Measurements from ENCODE around the gene HCCS. TPM values are rescaled to one million over a fixed set of nuclear protein-coding genes. Genes with fewer than 3 reads are reported as not detected.

Gene HCCS
- total RNA-seq, 3 donors from 2014 or later (not counting 1 experiment from before 2014, with no cell fraction given): 6.4 to 9.0 (median 7.1) TPM

- no CpG with 5 or more reads among the region's 1 CpG for WGBS (ENCODE audit: insufficient coverage)
- H3K4me1 ChIP-seq (ENCODE audit: control insufficient read depth, insufficient read depth, low read length): no peaks in the 10 kb centered on the region
- no peak overlapping the region for H3K27ac ChIP-seq (ENCODE audit: low read length)
- Mint-ChIP-seq H3K4me3 (no peak overlapping the region), H3K4me1 (no peaks in the 10 kb centered on the region), H3K27me3 (ENCODE audit: low read depth in 2 of 2) (peaks cover 0 to 8% of the 10 kb centered on the region in 2 donors), H3K27ac (no peak overlapping the region), H3K9me3 (peaks cover 3 to 7% of the 10 kb centered on the region in 2 donors), H3K36me3 (peaks cover 8% of the 10 kb centered on the region)
- TF ChIP-seq CTCF (IDR thresholded peaks at IDR 0.05): no peak
- H3K9me3 ChIP-seq (ENCODE audit: control insufficient read depth, insufficient read depth, low read length): no peaks in the 10 kb centered on the region
- DNase-seq (no peak), ATAC-seq (no peak)
- no peak overlapping the region for H3K4me3 ChIP-seq (ENCODE audit: low read length)
- H3K27me3 ChIP-seq (ENCODE audit: control insufficient read depth, insufficient read depth, low read length): no peaks in the 10 kb centered on the region
- intact Hi-C loops (cut with micrococcal nuclease): no loop called here
- H3K36me3 ChIP-seq (ENCODE audit: control insufficient read depth, insufficient read depth, low read length): no peaks in the 10 kb centered on the region
Observed at GRCh38 chrX:11085305-11085704, 25.8 kb upstream of the HCCS start.

DNA sequence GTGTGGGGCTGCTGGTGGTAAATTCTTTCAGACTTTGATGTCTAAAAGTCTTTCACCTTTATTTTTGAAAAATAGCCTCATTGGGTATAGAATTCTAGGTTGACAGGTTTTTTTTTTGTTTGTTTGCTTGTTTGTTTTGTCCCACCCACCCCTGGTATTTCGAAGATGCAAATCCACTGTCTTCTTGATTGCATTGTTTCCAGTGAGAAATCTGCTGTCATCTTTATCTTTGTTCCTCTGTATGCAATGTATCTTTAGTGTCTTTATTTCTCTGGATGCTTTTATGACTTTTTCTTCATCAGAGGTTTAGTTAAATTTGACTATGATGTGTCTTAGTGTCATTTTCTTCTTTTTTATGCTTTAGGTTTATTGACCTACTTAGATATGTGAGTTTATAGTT, 21.3 kb upstream of the HCCS start:
- H3K27ac ChIP-seq (ENCODE audit: low read length): no peak overlapping the region
- no peaks in the 10 kb centered on the region for H3K36me3 ChIP-seq (ENCODE audit: control insufficient read depth, insufficient read depth, low read length)
- TF ChIP-seq CTCF (IDR thresholded peaks at IDR 0.05): no peak
- H3K27me3 ChIP-seq (ENCODE audit: control insufficient read depth, insufficient read depth, low read length): no peaks in the 10 kb centered on the region
- H3K4me1 ChIP-seq (ENCODE audit: control insufficient read depth, insufficient read depth, low read length): no peaks in the 10 kb centered on the region
- Mint-ChIP-seq H3K27ac (no peak overlapping the region), H3K9me3 (peaks cover 8% of the 10 kb centered on the region in 2 donors), H3K4me3 (no peak overlapping the region), H3K36me3 (peaks cover 15% of the 10 kb centered on the region), H3K27me3 (ENCODE audit: low read depth in 2 of 2) (peaks cover 0 to 16% of the 10 kb centered on the region in 2 donors), H3K4me1 (no peaks in the 10 kb centered on the region)
- intact Hi-C loops (cut with micrococcal nuclease): no loop called here
- ATAC-seq (no peak), DNase-seq (no peak)
- no peak overlapping the region for H3K4me3 ChIP-seq (ENCODE audit: low read length)
- 100% methylated on average over 1 of the region's 1 CpG for WGBS (ENCODE audit: insufficient coverage)
- no peaks in the 10 kb centered on the region for H3K9me3 ChIP-seq (ENCODE audit: control insufficient read depth, insufficient read depth, low read length)

- H3K4me1 Mint-ChIP-seq: no peaks in the 10 kb centered on the region
- Histone ChIP-seq H3K27ac (ENCODE audit: low read length) (no peak overlapping the region), H3K4me3 (ENCODE audit: low read length) (no peak overlapping the region), H3K27me3 (ENCODE audit: control insufficient read depth, insufficient read depth, low read length) (no peaks in the 10 kb centered on the region), H3K9me3 (ENCODE audit: control insufficient read depth, insufficient read depth, low read length) (no peaks in the 10 kb centered on the region), H3K4me1 (ENCODE audit: control insufficient read depth, insufficient read depth, low read length) (no peaks in the 10 kb centered on the region), H3K36me3 (ENCODE audit: control insufficient read depth, insufficient read depth, low read length) (no peaks in the 10 kb centered on the region)
- no peak for DNase-seq
- TF ChIP-seq CTCF (IDR thresholded peaks at IDR 0.05): no peak
- no peaks in the 10 kb centered on the region for H3K27me3 Mint-ChIP-seq (ENCODE audit: low read depth in 2 of 2)
- no peak overlapping the region for H3K4me3 Mint-ChIP-seq
- intact Hi-C loops (cut with micrococcal nuclease): no loop called here
- H3K36me3 Mint-ChIP-seq: no peaks in the 10 kb centered on the region
- H3K27ac Mint-ChIP-seq: no peak overlapping the region
- H3K9me3 Mint-ChIP-seq: no peaks in the 10 kb centered on the region
- ATAC-seq: no peak
Observed at GRCh38 chrX:11097933-11098332, 13.2 kb upstream of the HCCS start.

- Histone ChIP-seq H3K4me1 (ENCODE audit: control insufficient read depth, insufficient read depth, low read length) (no peaks in the 10 kb centered on the region), H3K36me3 (ENCODE audit: control insufficient read depth, insufficient read depth, low read length) (no peaks in the 10 kb centered on the region), H3K9me3 (ENCODE audit: control insufficient read depth, insufficient read depth, low read length) (no peaks in the 10 kb centered on the region), H3K27me3 (ENCODE audit: control insufficient read depth, insufficient read depth, low read length) (no peaks in the 10 kb centered on the region), H3K27ac (ENCODE audit: low read length) (no peak overlapping the region), H3K4me3 (ENCODE audit: low read length) (no peak overlapping the region)
- TF ChIP-seq CTCF (IDR thresholded peaks at IDR 0.05): no peak
- ATAC-seq (no peak), DNase-seq (no peak)
- Mint-ChIP-seq H3K27me3 (ENCODE audit: low read depth in 2 of 2) (no peaks in the 10 kb centered on the region), H3K4me3 (no peak overlapping the region), H3K4me1 (no peaks in the 10 kb centered on the region), H3K36me3 (no peaks in the 10 kb centered on the region), H3K9me3 (no peaks in the 10 kb centered on the region), H3K27ac (no peak overlapping the region)
- intact Hi-C loops (cut with micrococcal nuclease): no loop called here
Observed at GRCh38 chrX:11099465-11099864, 11.7 kb upstream of the HCCS start.
